IMR-90 (cell line): ENCODE data around the gene POLR2F. TPM values are rescaled to one million over a fixed set of nuclear protein-coding genes. Genes with fewer than 3 reads are reported as not detected.

Source experiments
- ATAC-seq: fragments of 200-7000 bp; cut with Tn5 transposase; 2 replicates; pipeline ENCODE4 v1.9.1; 2020; ENCODE audit warnings: low read depth, mild to moderate bottlenecking, moderate library complexity
- BruUV-seq: library from RNA; stranded (reverse); fragments of 400-500 nt; replicated peaks from 2 replicates; lab custom pipeline; 2021; lab: Mats Ljungman, UMichigan
- CTCF ChIA-PET: fragments of 300-600 bp; formaldehyde crosslinking; extraction: SDS; loops from one replicate; lab custom pipeline; 2021; ENCODE audit warnings: antibody characterized with exemption; lab: Yijun Ruan, JAX
- POLR2A ChIA-PET: fragments of 300-600 bp; sonication (Branson Sonifier 250); formaldehyde crosslinking; loops from one replicate; lab custom pipeline; 2022; ENCODE audit warnings: antibody characterized with exemption; ENCODE audit not compliant: unreplicated experiment; lab: Charles Lee
- DNase-seq: peaks from one replicate; pipeline ENCODE4 v3.0.0; 2013
- H2AFZ ChIP-seq: replicated peaks from 2 replicates; pipeline ENCODE3; 2013; ENCODE audit warnings: low read length, mild to moderate bottlenecking; ENCODE audit not compliant: poor library complexity
- H2AK5ac ChIP-seq: 2 replicates; pipeline ENCODE4 v1.6.1; 2013; ENCODE audit warnings: low read depth, low read length, inconsistent platforms
- H2AK9ac ChIP-seq: replicated peaks from 2 replicates; pipeline ENCODE3; 2013; ENCODE audit warnings: mild to moderate bottlenecking, low read depth, low read length, moderate library complexity; ENCODE audit not compliant: poor library complexity
- H2BK120ac ChIP-seq: 2 replicates; pipeline ENCODE4 v1.6.1; 2013; ENCODE audit warnings: low read depth, low read length, inconsistent platforms
- H2BK15ac ChIP-seq: 3 replicates; pipeline ENCODE4 v1.6.1; 2013; ENCODE audit warnings: low read depth, low read length, inconsistent platforms
- H2BK20ac ChIP-seq: 2 replicates; pipeline ENCODE4 v1.6.1; 2013; ENCODE audit warnings: low read depth, mild to moderate bottlenecking, inconsistent platforms, low read length, moderate library complexity
- H2BK5ac ChIP-seq: 2 replicates; pipeline ENCODE4 v1.6.1; 2013; ENCODE audit warnings: mild to moderate bottlenecking, low read depth, low read length, inconsistent platforms; ENCODE audit not compliant: poor library complexity, severe bottlenecking
- H3K14ac ChIP-seq: replicated peaks from 2 replicates; pipeline ENCODE4 v1.6.1; 2013; ENCODE audit warnings: low read depth, low read length, inconsistent platforms
- H3K18ac ChIP-seq: 2 replicates; pipeline ENCODE4 v1.6.1; 2013; ENCODE audit warnings: low read depth, low read length, control low read depth
- H3K23ac ChIP-seq: 2 replicates; pipeline ENCODE4 v1.6.1; 2013; ENCODE audit warnings: low read depth, low read length, inconsistent platforms
- H3K27ac ChIP-seq: 2 replicates; pipeline ENCODE4 v1.5.1; 2013; ENCODE audit warnings: mild to moderate bottlenecking, control low read depth, low read length; ENCODE audit not compliant: insufficient read depth
- H3K27me3 ChIP-seq: 2 replicates; pipeline ENCODE4 v1.6.1; 2013; ENCODE audit warnings: low read length; ENCODE audit not compliant: control insufficient read depth, insufficient read depth
- H3K36me3 ChIP-seq: 2 replicates; pipeline ENCODE4 v1.6.1; 2013; ENCODE audit warnings: low read length, mixed read lengths; ENCODE audit not compliant: control insufficient read depth, insufficient read depth
- H3K4ac ChIP-seq: 2 replicates; pipeline ENCODE4 v1.6.1; 2013; ENCODE audit warnings: low read depth, low read length, inconsistent platforms
- H3K4me1 ChIP-seq: 2 replicates; pipeline ENCODE4 v1.6.1; 2013; ENCODE audit warnings: low read length, mixed read lengths; ENCODE audit not compliant: control insufficient read depth, insufficient read depth
- H3K4me2 ChIP-seq: 2 replicates; pipeline ENCODE4 v1.6.1; 2013; ENCODE audit warnings: low read depth, mild to moderate bottlenecking, control low read depth, low read length, moderate library complexity
- H3K4me3 ChIP-seq: 2 replicates; pipeline ENCODE4 v1.5.1; 2013; ENCODE audit warnings: low read depth, mild to moderate bottlenecking, control low read depth, low read length, moderate library complexity; ENCODE audit not compliant: insufficient read depth
- H3K56ac ChIP-seq: 2 replicates; pipeline ENCODE4 v1.6.1; 2013; ENCODE audit warnings: low read length, inconsistent platforms; ENCODE audit not compliant: insufficient read depth; ENCODE audit errors: extremely low read depth
- H3K79me1 ChIP-seq, 2 experiments: 2 replicates each; pipeline ENCODE4 v1.6.1; 2013; ENCODE audit warnings: low read length in 2 of 2, inconsistent platforms in 1 of 2, low read depth in 1 of 2
- H3K9ac ChIP-seq: 2 replicates; pipeline ENCODE4 v1.6.1; 2013; ENCODE audit warnings: low read depth, low read length, control low read depth
- H3K9me1 ChIP-seq: 2 replicates; pipeline ENCODE4 v1.6.1; 2013; ENCODE audit warnings: low read length, inconsistent platforms; ENCODE audit not compliant: insufficient read depth
- H3K9me3 ChIP-seq: 2 replicates; pipeline ENCODE4 v1.6.1; 2013; ENCODE audit warnings: low read length; ENCODE audit not compliant: control insufficient read depth, insufficient read depth
- H4K20me1 ChIP-seq: 2 replicates; pipeline ENCODE4 v1.6.1; 2013; ENCODE audit warnings: low read length, inconsistent platforms; ENCODE audit not compliant: insufficient read depth
- H4K5ac ChIP-seq: 2 replicates; pipeline ENCODE4 v1.6.1; 2013; ENCODE audit warnings: mild to moderate bottlenecking, low read depth, low read length, control low read depth
- H4K8ac ChIP-seq, 2 experiments: 2 replicates each; pipeline ENCODE4 v1.6.1; 2013; ENCODE audit warnings: low read depth in 2 of 2, low read length in 2 of 2, control low read depth in 1 of 2, inconsistent platforms in 1 of 2
- H4K91ac ChIP-seq: 2 replicates; pipeline ENCODE4 v1.6.1; 2013; ENCODE audit warnings: low read depth, low read length, inconsistent platforms; ENCODE audit not compliant: insufficient read depth
- BHLHE40 ChIP-seq: fragments of 150-350 bp; IDR thresholded peaks from 2 replicates; pipeline ENCODE4 v1.6.1; 2016; ENCODE audit warnings: mild to moderate bottlenecking, low read depth, low read length
- CEBPB ChIP-seq: IDR thresholded peaks from 2 replicates; pipeline ENCODE4 v1.6.1; 2012; ENCODE audit warnings: low read depth, low read length, improper control_type of control experiment
- CHD1 ChIP-seq: IDR thresholded peaks from 2 replicates; pipeline ENCODE4 v1.6.1; 2012; ENCODE audit warnings: low read depth, low read length, improper control_type of control experiment
- CTCF ChIP-seq: conservative IDR thresholded peaks from 2 replicates; pipeline ENCODE4 v1.5.1; 2012; ENCODE audit warnings: mild to moderate bottlenecking, low read depth, low read length, improper control_type of control experiment
- MAZ ChIP-seq: IDR thresholded peaks from 2 replicates; pipeline ENCODE4 v1.6.1; 2012; ENCODE audit warnings: low read depth, mild to moderate bottlenecking, low read length, improper control_type of control experiment, moderate library complexity, borderline replicate concordance
- NFE2L2 ChIP-seq: fragments of 150-350 bp; IDR thresholded peaks from 2 replicates; pipeline ENCODE4 v1.6.1; 2016; ENCODE audit warnings: low read depth, mild to moderate bottlenecking, low read length
- SMC3 ChIP-seq: fragments of 150-350 bp; IDR thresholded peaks from 2 replicates; pipeline ENCODE4 v1.6.1; 2016; ENCODE audit warnings: low read depth, mild to moderate bottlenecking, antibody characterized with exemption, low read length, moderate library complexity
- WGBS, 2 experiments: methylation state at CpG; one replicate each; pipeline versions ENCODE4 v1.1.5 to v1.1.7; 2013; ENCODE audit warnings: missing lambda C conversion rate in 2 of 2; ENCODE audit not compliant: insufficient read length in 1 of 2; ENCODE audit errors: extremely low coverage in 2 of 2; 5-methylcytosine and 5-hydroxymethylcytosine counted together
- dilution Hi-C: fragments of 300-500 bp; cut with HindIII; formaldehyde crosslinking; loops from one replicate; pipeline ENCODE4 v1.14.3; 2018; ENCODE audit warnings: low sequenced_read_pairs; ENCODE audit not compliant: unreplicated experiment
- in situ Hi-C: fragments of 300-500 bp; cut with MboI; formaldehyde crosslinking; loops from 3 replicates; pipeline ENCODE4 v1.14.3; 2019; ENCODE audit warnings: low sequenced_read_pairs, inconsistent platforms, mixed read lengths
- intact Hi-C: fragments of 100-400 bp; cut with micrococcal nuclease; formaldehyde crosslinking; loops from 2 replicates; pipeline ENCODE4 v1.10.0; 2022
- polyA plus RNA-seq, 3 experiments: library from polyadenylated mRNA; depleted of rRNA; stranded (reverse); fragments of >200 nt; gene quantifications; 2 replicates each; pipeline ENCODE4 v1.2.3, GENCODE V29; 2012; ENCODE audit warnings: low replicate concordance in 1 of 3
- total RNA-seq: library from RNA; depleted of rRNA; stranded (reverse); fragments of >200 nt; gene quantifications from 2 replicates; pipeline ENCODE4 v1.2.3, GENCODE V29; 2012

The POLR2F gene
- total and polyA plus RNA-seq, 2 of the 4 experiments (the other 2 are of a cell fraction): 26.0 to 147 TPM

GRCh38 chr22:37961062-37961461 is 7.6 kb downstream of the POLR2F start:
- WGBS, 2 experiments: no CpG with 5 or more reads among the region's 4 CpGs
- dilution Hi-C loops: no loop called here
- no peak for ATAC-seq

More at GRCh38 chr22:37961062-37961461, 7.6 kb downstream of the POLR2F start:
- H3K4me3 ChIP-seq: no peak overlapping the region
- H2BK5ac ChIP-seq: no peak overlapping the region
- no peaks in the 10 kb centered on the region for H3K9me3 ChIP-seq
- H2AFZ ChIP-seq: no peak overlapping the region
- H3K27me3 ChIP-seq: no peaks in the 10 kb centered on the region
- H2BK15ac ChIP-seq: no peak overlapping the region
- H4K91ac ChIP-seq: no peak overlapping the region
- H3K27ac ChIP-seq: no peak overlapping the region
- CTCF ChIA-PET: no interaction called here
- TF ChIP-seq BHLHE40 (no peak), MAZ (no peak), CEBPB (no peak), SMC3 (no peak), CTCF (no peak), CHD1 (no peak), NFE2L2 (no peak)
- in situ Hi-C loops (no loop called here), intact Hi-C loops (no loop called here)
- H3K36me3 ChIP-seq: peaks cover 49% of the 10 kb centered on the region
- H3K9ac ChIP-seq: no peak overlapping the region
- no peak overlapping the region for H3K4ac ChIP-seq
- H3K56ac ChIP-seq: no peak overlapping the region
- peaks cover 5% of the 10 kb centered on the region for H3K4me1 ChIP-seq
- H3K4me2 ChIP-seq: no peak overlapping the region
- H4K20me1 ChIP-seq: peaks cover 5% of the 10 kb centered on the region
- no peak overlapping the region for H2BK120ac ChIP-seq
- no peak overlapping the region for H2BK20ac ChIP-seq
- H3K23ac ChIP-seq: no peak overlapping the region
- H3K14ac ChIP-seq: no peak overlapping the region
- H2AK9ac ChIP-seq: no peak overlapping the region
- H4K8ac ChIP-seq: no peak overlapping the region
- peaks cover 2% of the 10 kb centered on the region; the same call in 1 of the 2 replicates for H3K9me1 ChIP-seq
- no TSS peak for BruUV-seq
- H3K79me1 ChIP-seq: peaks cover 20 to 29% of the 10 kb centered on the region in 2 experiments; a peak in 3 of 4 replicates
- POLR2A ChIA-PET: no interaction called here
- no peak for DNase-seq
- H2AK5ac ChIP-seq: no peak overlapping the region
- no peak overlapping the region for H4K5ac ChIP-seq
- H3K18ac ChIP-seq: no peak overlapping the region
